ENCODE data around the gene CHERP.

Gene CHERP

GRCh38 chr19:16542045-16542909, at the start of gene CHERP:
Gene CHERP, minus strand, starts transcription at chr19:16542437. Its CDS starts 59 bp downstream, at chr19:16542378.
- peak; percentile 94 for DNase-seq (ENCODE audit: low spot score)

- no peak for DNase-seq (ENCODE audit: low spot score)
Observed at GRCh38 chr19:16590876-16591802, 48.9 kb upstream of the CHERP start.

GRCh38 chr19:16589917-16590316, 47.7 kb upstream of the CHERP start:
- DNase-seq (ENCODE audit: low spot score), result no peak

- DNase-seq (ENCODE audit: low spot score), result no peak
Observed at GRCh38 chr19:16588824-16589577, 46.8 kb upstream of the CHERP start.

- DNase-seq (ENCODE audit: low spot score), result no peak
Observed at GRCh38 chr19:16587833-16588823, 45.9 kb upstream of the CHERP start.

- no peak for DNase-seq (ENCODE audit: low spot score)
Observed at GRCh38 chr19:16586991-16587832, 45.0 kb upstream of the CHERP start.

GRCh38 chr19:16586477-16586871, 44.2 kb upstream of the CHERP start:
- no peak for DNase-seq (ENCODE audit: low spot score)

- DNase-seq (ENCODE audit: low spot score), result no peak
Observed at GRCh38 chr19:16585808-16586476, 43.7 kb upstream of the CHERP start.

GRCh38 chr19:16585094-16585801, 43.0 kb upstream of the CHERP start:
- DNase-seq (ENCODE audit: low spot score), result no peak

- DNase-seq (ENCODE audit: low spot score), result no peak
Observed at GRCh38 chr19:16584248-16585093, 42.2 kb upstream of the CHERP start.

GRCh38 chr19:16582486-16583261, 40.4 kb upstream of the CHERP start:
- DNase-seq (ENCODE audit: low spot score), result no peak

GRCh38 chr19:16581971-16582343, 39.7 kb upstream of the CHERP start:
- DNase-seq (ENCODE audit: low spot score), result no peak

GRCh38 chr19:16581145-16581970, 39.1 kb upstream of the CHERP start:
- no peak for DNase-seq (ENCODE audit: low spot score)

GRCh38 chr19:16579381-16579780, 37.1 kb upstream of the CHERP start:
- no peak for DNase-seq (ENCODE audit: low spot score)

- DNase-seq (ENCODE audit: low spot score), result no peak
Observed at GRCh38 chr19:16577531-16577985, 35.3 kb upstream of the CHERP start.
